Measurements from ENCODE around the gene ZDHHC8. TPM values are rescaled to one million over a fixed set of nuclear protein-coding genes. Genes with fewer than 3 reads are reported as not detected.

Gene ZDHHC8
- total RNA-seq, 2 experiments from 2014 or later, result 44.5 to 44.8 TPM

DNA sequence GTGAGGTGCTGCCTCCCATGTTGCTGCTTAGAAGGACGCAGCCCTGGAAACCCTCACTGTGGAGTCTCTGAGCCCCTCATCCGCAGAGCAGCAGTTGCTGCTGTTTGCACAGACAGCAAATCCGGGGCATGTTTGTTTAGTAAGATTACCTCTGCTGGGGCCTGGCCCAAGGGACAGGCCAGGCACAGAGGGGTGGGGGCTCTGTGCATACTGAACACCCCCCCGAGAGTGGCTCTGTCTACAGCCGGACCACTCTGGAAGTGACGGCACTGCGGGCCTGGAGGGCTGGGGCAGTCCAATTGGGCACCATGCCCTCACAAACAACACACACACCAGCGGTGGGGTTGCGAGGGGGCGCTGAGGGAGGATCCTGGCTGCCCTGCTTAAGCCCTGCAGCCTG lies 42.2 kb downstream of the ZDHHC8 start:
- Mint-ChIP-seq H3K27me3 (no peaks in the 10 kb centered on the region), H3K4me3 (no peak overlapping the region), H3K4me1 (ENCODE audit: low read depth) (no peaks in the 10 kb centered on the region), H3K9me3 (no peaks in the 10 kb centered on the region), H3K36me3 (ENCODE audit: low read depth) (no peaks in the 10 kb centered on the region), H3K27ac (no peak overlapping the region)
- TF ChIP-seq, protein P1, sequence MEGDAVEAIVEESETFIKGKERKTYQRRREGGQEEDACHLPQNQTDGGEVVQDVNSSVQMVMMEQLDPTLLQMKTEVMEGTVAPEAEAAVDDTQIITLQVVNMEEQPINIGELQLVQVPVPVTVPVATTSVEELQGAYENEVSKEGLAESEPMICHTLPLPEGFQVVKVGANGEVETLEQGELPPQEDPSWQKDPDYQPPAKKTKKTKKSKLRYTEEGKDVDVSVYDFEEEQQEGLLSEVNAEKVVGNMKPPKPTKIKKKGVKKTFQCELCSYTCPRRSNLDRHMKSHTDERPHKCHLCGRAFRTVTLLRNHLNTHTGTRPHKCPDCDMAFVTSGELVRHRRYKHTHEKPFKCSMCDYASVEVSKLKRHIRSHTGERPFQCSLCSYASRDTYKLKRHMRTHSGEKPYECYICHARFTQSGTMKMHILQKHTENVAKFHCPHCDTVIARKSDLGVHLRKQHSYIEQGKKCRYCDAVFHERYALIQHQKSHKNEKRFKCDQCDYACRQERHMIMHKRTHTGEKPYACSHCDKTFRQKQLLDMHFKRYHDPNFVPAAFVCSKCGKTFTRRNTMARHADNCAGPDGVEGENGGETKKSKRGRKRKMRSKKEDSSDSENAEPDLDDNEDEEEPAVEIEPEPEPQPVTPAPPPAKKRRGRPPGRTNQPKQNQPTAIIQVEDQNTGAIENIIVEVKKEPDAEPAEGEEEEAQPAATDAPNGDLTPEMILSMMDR (IDR thresholded peaks at IDR 0.05), result no peak
- no peak for DNase-seq
- intact Hi-C loops (cut with micrococcal nuclease), result no loop called here
- ChIA-PET POLR2A (no interaction called here), CTCF (no interaction called here)
- ATAC-seq, result no peak

- no peak for DNase-seq
- intact Hi-C loops (cut with micrococcal nuclease), result no loop called here
- Mint-ChIP-seq H3K27me3 (no peaks in the 10 kb centered on the region), H3K4me1 (ENCODE audit: low read depth) (no peaks in the 10 kb centered on the region), H3K36me3 (ENCODE audit: low read depth) (no peaks in the 10 kb centered on the region), H3K9me3 (no peaks in the 10 kb centered on the region), H3K27ac (no peak overlapping the region), H3K4me3 (no peak overlapping the region)
- POLR2A ChIA-PET, result no interaction called here
- CTCF ChIA-PET, result interaction anchor here (0.5 to 1.5 kb wide), 2 partner anchors 84 to 718 kb away, joined by 3 read pairs; no protein-coding TSS in a partner anchor
- ATAC-seq, result no peak
- TF ChIP-seq, protein P1 (IDR thresholded peaks at IDR 0.05), result no peak
Measured at GRCh38 chr22:20174785-20175596, 43.4 kb downstream of the ZDHHC8 start.

DNA sequence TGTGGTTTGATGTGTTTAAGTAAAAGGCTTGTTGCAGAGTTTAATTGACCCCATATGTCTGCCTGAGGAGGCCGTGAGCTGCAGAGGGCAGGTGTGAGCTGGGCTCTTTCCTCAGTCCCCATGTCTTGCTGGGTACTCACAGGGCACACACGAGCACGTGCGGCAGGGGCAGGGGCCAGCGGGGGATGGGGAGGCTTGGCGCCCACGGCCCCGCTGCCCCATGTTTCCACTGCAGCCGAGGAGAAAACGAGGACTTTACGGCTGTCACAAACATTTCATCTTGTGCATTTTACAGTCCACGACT lies 43.9 kb downstream of the ZDHHC8 start:
- no peak for ATAC-seq
- intact Hi-C loops (cut with micrococcal nuclease), result no loop called here
- ChIA-PET POLR2A (no interaction called here), CTCF (interaction anchor here (1.5 kb wide), 1 partner anchor 83 kb away, joined by 3 read pairs; no protein-coding TSS in a partner anchor)
- DNase-seq, result no peak
- Mint-ChIP-seq H3K4me3 (no peak overlapping the region), H3K36me3 (ENCODE audit: low read depth) (no peaks in the 10 kb centered on the region), H3K9me3 (no peaks in the 10 kb centered on the region), H3K4me1 (ENCODE audit: low read depth) (no peaks in the 10 kb centered on the region), H3K27me3 (no peaks in the 10 kb centered on the region), H3K27ac (no peak overlapping the region)
- TF ChIP-seq, protein P1 (IDR thresholded peaks at IDR 0.05), result no peak

DNA sequence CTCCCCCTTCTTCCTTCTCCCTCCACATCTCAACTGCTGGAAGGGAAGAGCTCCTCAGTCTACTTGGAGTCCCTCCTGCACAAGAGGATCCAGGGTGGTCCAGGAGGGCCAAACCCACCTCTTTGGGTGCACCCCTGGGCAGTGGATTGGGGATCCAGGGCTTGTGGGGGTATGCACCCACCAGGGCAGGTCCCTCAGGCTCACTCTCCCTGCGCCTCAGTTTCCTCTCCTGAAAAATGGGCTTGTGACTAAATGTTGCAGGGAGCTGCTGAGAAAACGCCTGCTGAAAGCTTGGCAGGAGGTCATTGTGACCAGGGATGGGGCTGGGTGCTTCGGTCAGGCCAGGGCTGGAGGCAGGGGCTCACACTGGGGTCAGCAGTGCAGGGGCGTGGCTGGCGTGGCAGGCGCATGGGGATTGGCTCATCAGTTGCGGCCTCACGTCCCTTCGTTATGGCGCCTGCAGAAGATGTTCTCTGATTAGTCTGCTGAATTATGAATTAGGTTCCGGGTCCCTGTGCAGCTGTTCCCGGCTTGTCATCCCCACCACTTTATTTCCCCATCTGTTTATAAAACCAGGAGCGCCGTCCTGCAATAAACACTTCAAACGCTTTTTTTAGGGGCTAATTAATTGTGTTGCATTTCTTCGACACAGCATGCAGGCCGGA lies 44.9 kb downstream of the ZDHHC8 start:
- Mint-ChIP-seq H3K27me3 (no peaks in the 10 kb centered on the region), H3K27ac (no peak overlapping the region), H3K9me3 (no peaks in the 10 kb centered on the region), H3K36me3 (ENCODE audit: low read depth) (no peaks in the 10 kb centered on the region), H3K4me3 (no peak overlapping the region), H3K4me1 (ENCODE audit: low read depth) (no peaks in the 10 kb centered on the region)
- ATAC-seq, result no peak
- intact Hi-C loops (cut with micrococcal nuclease), result no loop called here
- CTCF ChIA-PET, result interaction anchor here (1.5 kb wide), 2 partner anchors 63 to 82 kb away, joined by 3 read pairs; no protein-coding TSS in a partner anchor
- DNase-seq, result no peak
- POLR2A ChIA-PET, result no interaction called here
- TF ChIP-seq, protein P1 (IDR thresholded peaks at IDR 0.05), result no peak
